GM12878 (cell line): ENCODE data around the gene PYHIN1. TPM values are rescaled to one million over a fixed set of nuclear protein-coding genes. Genes with fewer than 3 reads are reported as not detected.

Source experiments
- ATAC-seq: fragments of 200-7000 bp; cut with Tn5 transposase; 3 replicates; pipeline ENCODE4 v1.9.1; 2020; ENCODE audit warnings: mild to moderate bottlenecking, moderate library complexity
- BruUV-seq: library from RNA; stranded (reverse); fragments of 400-500 nt; replicated peaks from 2 replicates; lab custom pipeline; 2021; lab: Mats Ljungman, UMichigan
- CTCF ChIA-PET: fragments of 300-600 bp; sonication (Branson Sonifier 250); formaldehyde crosslinking; extraction: SDS; loops from one replicate; lab custom pipeline; 2021; ENCODE audit warnings: inconsistent platforms; lab: Yijun Ruan, JAX
- POLR2A ChIA-PET: fragments of 350-600 bp; formaldehyde crosslinking; extraction: SDS; loops from one replicate; lab custom pipeline; 2021; ENCODE audit warnings: inconsistent platforms; lab: Charles Lee
- RAD21 ChIA-PET: fragments of 300-600 bp; sonication (Branson Sonifier 250); formaldehyde crosslinking; loops from one replicate; lab custom pipeline; 2023; ENCODE audit warnings: antibody characterized with exemption; ENCODE audit not compliant: unreplicated experiment; lab: Charles Lee
- SMC1A ChIA-PET: fragments of 300-600 bp; sonication (Branson Sonifier 250); formaldehyde crosslinking; loops from one replicate; lab custom pipeline; 2023; ENCODE audit not compliant: unreplicated experiment, uncharacterized antibody; lab: Charles Lee
- DNase-seq: peaks from one replicate; pipeline ENCODE4 v3.0.0-alpha.2; 2011; ENCODE audit warnings: low read depth, low spot score
- FAIRE-seq: peaks from 3 replicates; lab custom pipeline; 2011; peaks lifted over from hg19 to GRCh38; lab: Jason Lieb, UNC
- H2AFZ ChIP-seq: 2 replicates; pipeline ENCODE4 v1.6.0; 2011; ENCODE audit warnings: low read depth, low read length, control low read depth; ENCODE audit not compliant: control insufficient read depth
- H3K27ac ChIP-seq: 2 replicates; pipeline ENCODE4 v1.5.1; 2011; ENCODE audit warnings: control low read depth; ENCODE audit not compliant: control insufficient read depth, insufficient read depth
- H3K27me3 ChIP-seq, 2 experiments: replicated peaks in 1 of 2; 2 replicates each; pipeline versions ENCODE4 v1.6.0 to v1.6.1; 2011; ENCODE audit warnings: low read length in 1 of 2; ENCODE audit not compliant: control insufficient read depth in 2 of 2, insufficient read depth in 2 of 2
- H3K36me3 ChIP-seq, 2 experiments: 2 replicates each; pipeline ENCODE4 v1.5.1; 2011; ENCODE audit warnings: low read length in 1 of 2; ENCODE audit not compliant: control insufficient read depth in 2 of 2, insufficient read depth in 2 of 2
- H3K4me1 ChIP-seq: 2 replicates; pipeline ENCODE4 v1.6.1; 2011; ENCODE audit warnings: mild to moderate bottlenecking, low read length, moderate library complexity, mixed read lengths; ENCODE audit not compliant: control insufficient read depth, insufficient read depth
- H3K4me2 ChIP-seq: 2 replicates; pipeline ENCODE4 v1.6.0; 2011; ENCODE audit warnings: control low read depth; ENCODE audit not compliant: control insufficient read depth, insufficient read depth
- H3K4me3 ChIP-seq: fragments of 200-600 bp; sonication (generic); 2 replicates; pipeline ENCODE4 v1.5.1; 2016
- H3K79me2 ChIP-seq: 2 replicates; pipeline ENCODE4 v1.6.0; 2011; ENCODE audit warnings: low read length; ENCODE audit not compliant: control insufficient read depth, insufficient read depth
- H3K9ac ChIP-seq: 2 replicates; pipeline ENCODE4 v1.8.0; 2011; ENCODE audit warnings: low read length, control low read depth, mixed read lengths; ENCODE audit not compliant: control insufficient read depth, insufficient read depth
- H3K9me3 ChIP-seq: replicated peaks from 3 replicates; pipeline ENCODE4 v1.5.1; 2011; ENCODE audit warnings: mild to moderate bottlenecking, low read length; ENCODE audit not compliant: control insufficient read depth, insufficient read depth
- H4K20me1 ChIP-seq: 2 replicates; pipeline ENCODE4 v1.6.0; 2011; ENCODE audit not compliant: control insufficient read depth, insufficient read depth
- E2F8 ChIP-seq: fragments of 450-650 bp; IDR thresholded peaks from 2 replicates; pipeline ENCODE4 v1.6.1; 2018; ENCODE audit warnings: mild to moderate bottlenecking, low read depth, moderate library complexity; ENCODE audit not compliant: partially characterized antibody
- JUNB ChIP-seq: IDR thresholded peaks from 2 replicates; pipeline ENCODE4 v1.6.1; 2016; ENCODE audit warnings: antibody characterized with exemption, mild to moderate bottlenecking
- SIX5 ChIP-seq: IDR thresholded peaks from 2 replicates; pipeline ENCODE4 v1.6.1; 2011; ENCODE audit warnings: mild to moderate bottlenecking, low read depth, low read length, moderate library complexity; ENCODE audit not compliant: severe bottlenecking
- SRF ChIP-seq, 2 experiments: IDR thresholded peaks; 2 replicates each; pipeline ENCODE4 v1.6.1; 2011; ENCODE audit warnings: low read depth in 2 of 2, low read length in 2 of 2, mild to moderate bottlenecking in 1 of 2, moderate library complexity in 1 of 2
- SUZ12 ChIP-seq: fragments of 200-600 bp; sonication (generic); IDR thresholded peaks from one replicate; pipeline ENCODE4 v1.6.1; 2018; ENCODE audit warnings: antibody characterized with exemption, mild to moderate bottlenecking; ENCODE audit not compliant: unreplicated experiment
- TCF3 ChIP-seq: IDR thresholded peaks from 2 replicates; pipeline ENCODE4 v1.6.1; 2012; ENCODE audit warnings: low read depth, mild to moderate bottlenecking, low read length, borderline replicate concordance; ENCODE audit not compliant: insufficient read depth
- USF1 ChIP-seq: IDR thresholded peaks from 2 replicates; pipeline ENCODE4 v1.6.1; 2011; ENCODE audit warnings: borderline replicate concordance, low read depth, mild to moderate bottlenecking, moderate library complexity, mixed read lengths, low read length; ENCODE audit not compliant: insufficient read depth; ENCODE audit errors: extremely low read length
- WGBS: methylation state at CpG from one replicate; pipeline ENCODE4 v1.1.6; 2016; ENCODE audit warnings: low lambda C conversion rate; ENCODE audit not compliant: insufficient replicate concordance, insufficient coverage; ENCODE audit errors: missing lambda C conversion rate; 5-methylcytosine and 5-hydroxymethylcytosine counted together
- in situ Hi-C: fragments of 300-500 bp; cut with MboI; formaldehyde crosslinking; loops from 9 replicates; pipeline ENCODE4 v1.14.3; 2018; ENCODE audit warnings: mixed read lengths
- intact Hi-C: fragments of 100-400 bp; cut with micrococcal nuclease; formaldehyde crosslinking; loops from one replicate; pipeline ENCODE4 v1.14.2; 2022; ENCODE audit not compliant: unreplicated experiment
- polyA plus RNA-seq, 11 experiments: library from polyadenylated mRNA; depleted of rRNA in 4 of 11; unstranded in 6 of 11; stranded (reverse) in 5 of 11; fragments of >200 nt; fragmentation: Nextera tagmentation in 4 of 11; fragmentation: Illumina TruSeq in 1 of 11; extraction: Ambion mirVana in 4 of 11; extraction: Trizol in 1 of 11; gene quantifications; 1 replicate in 1 of 11; 2 replicates in 10 of 11; pipeline versions ENCODE4 v1.2.1 to v1.2.3, GENCODE V29; 2011 to 2016; ENCODE audit warnings: inconsistent platforms in 2 of 11, missing spikeins in 2 of 11, low read depth in 1 of 11
- total RNA-seq, 4 experiments: library from RNA; depleted of rRNA in 3 of 4; stranded (reverse); fragments of >200 nt in 3 of 4; fragmentation: Illumina TruSeq in 1 of 4; extraction: Trizol in 1 of 4; gene quantifications; 2 replicates each; pipeline versions ENCODE4 v1.2.1 to v1.2.3, GENCODE V29; 2013 to 2021

Gene PYHIN1
- total and polyA plus RNA-seq, 10 of the 15 experiments (the other 5 are each of a cell fraction or from before 2014, with no cell fraction given), result 0.19 to 7.2 (median 0.38) TPM

DNA sequence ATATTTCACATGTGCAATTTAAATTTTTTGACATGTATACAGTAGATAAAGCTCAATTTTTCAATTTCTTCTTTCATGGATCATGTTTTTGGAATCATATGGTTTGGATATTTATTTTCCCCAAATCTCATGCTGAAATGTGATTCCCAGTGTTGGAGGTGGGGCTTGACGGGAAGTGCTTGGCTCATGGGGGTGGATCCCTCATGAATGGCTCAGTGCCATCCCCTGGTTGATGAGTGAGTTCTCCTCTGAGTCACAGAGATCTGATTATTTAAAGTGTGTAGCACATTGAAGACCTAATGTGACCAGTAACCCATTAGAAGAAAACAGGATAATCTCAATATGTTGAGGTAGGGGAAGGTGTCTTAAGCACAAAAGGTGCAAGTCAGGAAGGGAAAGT is 69.3 kb downstream of the PYHIN1 start:
- RAD21 ChIA-PET, result interaction anchor here (1.0 to 1.8 kb wide), 5 partner anchors 67 to 799 kb away, joined by 3 to 5 read pairs (median 4); no protein-coding TSS in a partner anchor
- POLR2A ChIA-PET, result interaction anchor here (1.1 kb wide), 1 partner anchor 8 kb away, joined by 3 read pairs; no protein-coding TSS in a partner anchor
- ATAC-seq (no peak), FAIRE-seq (no peak), DNase-seq (no peak)
- H3K79me2 ChIP-seq, result no peaks in the 10 kb centered on the region
- H3K36me3 ChIP-seq, result no peaks in the 10 kb centered on the region; a peak in 1 of 4 replicates
- H3K27me3 ChIP-seq, result no peaks in the 10 kb centered on the region
- TF ChIP-seq SRF (IDR thresholded peaks at IDR 0.05; ENCODE audit: low read depth in 2 of 2, low read length in 2 of 2) (no peak), JUNB (no peak), TCF3 (no peak), USF1 (no peak), SIX5 (no peak), SUZ12 (no peak), E2F8 (no peak)
- H2AFZ ChIP-seq, result no peak overlapping the region
- no TSS peak for BruUV-seq
- WGBS, result 100% methylated on average over 1 of the region's 1 CpG
- no peaks in the 10 kb centered on the region for H4K20me1 ChIP-seq
- peaks cover 10% of the 10 kb centered on the region for H3K4me1 ChIP-seq
- H3K4me3 ChIP-seq, result no peak overlapping the region
- H3K9me3 ChIP-seq, result no peaks in the 10 kb centered on the region
- no peak overlapping the region for H3K27ac ChIP-seq
- intact Hi-C loops (no loop called here), in situ Hi-C loops (loop anchor here (10.0 kb wide), 1 partner anchor 716 kb away; the partner anchor contains the start of gene CD1C)
- SMC1A ChIA-PET, result interaction anchor here (1.0 to 4.3 kb wide), 11 partner anchors 9 to 882 kb away, joined by 3 to 46 read pairs (median 4); partner anchors contain the start of genes IFI16 and MNDA
- H3K9ac ChIP-seq, result no peak overlapping the region
- CTCF ChIA-PET, result interaction anchor here (1.0 to 3.1 kb wide), 7 partner anchors 8 to 1495 kb away, joined by 3 to 25 read pairs (median 6); no protein-coding TSS in a partner anchor
- H3K4me2 ChIP-seq, result no peak overlapping the region
